Inflammatory macrophage (primary cell): ENCODE results near the gene CGREF1.

Experiments used
- DNase-seq, 2 donors: peaks; one replicate each; pipeline ENCODE4 v3.0.0-alpha.2; 2020 to 2022
- total RNA-seq, 18 experiments: gene quantifications; one replicate each; lab custom pipeline; 2026; ENCODE audit warnings: mixed read lengths in 6 of 18, inconsistent platforms in 2 of 18; lab: John Stamatoyannopoulos, UW

CGREF1 gene, protein sequence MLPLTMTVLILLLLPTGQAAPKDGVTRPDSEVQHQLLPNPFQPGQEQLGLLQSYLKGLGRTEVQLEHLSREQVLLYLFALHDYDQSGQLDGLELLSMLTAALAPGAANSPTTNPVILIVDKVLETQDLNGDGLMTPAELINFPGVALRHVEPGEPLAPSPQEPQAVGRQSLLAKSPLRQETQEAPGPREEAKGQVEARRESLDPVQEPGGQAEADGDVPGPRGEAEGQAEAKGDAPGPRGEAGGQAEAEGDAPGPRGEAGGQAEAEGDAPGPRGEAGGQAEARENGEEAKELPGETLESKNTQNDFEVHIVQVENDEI
- 0 to 0.33 (median 0.13) reads per million in 18 experiments for total RNA-seq

DNA sequence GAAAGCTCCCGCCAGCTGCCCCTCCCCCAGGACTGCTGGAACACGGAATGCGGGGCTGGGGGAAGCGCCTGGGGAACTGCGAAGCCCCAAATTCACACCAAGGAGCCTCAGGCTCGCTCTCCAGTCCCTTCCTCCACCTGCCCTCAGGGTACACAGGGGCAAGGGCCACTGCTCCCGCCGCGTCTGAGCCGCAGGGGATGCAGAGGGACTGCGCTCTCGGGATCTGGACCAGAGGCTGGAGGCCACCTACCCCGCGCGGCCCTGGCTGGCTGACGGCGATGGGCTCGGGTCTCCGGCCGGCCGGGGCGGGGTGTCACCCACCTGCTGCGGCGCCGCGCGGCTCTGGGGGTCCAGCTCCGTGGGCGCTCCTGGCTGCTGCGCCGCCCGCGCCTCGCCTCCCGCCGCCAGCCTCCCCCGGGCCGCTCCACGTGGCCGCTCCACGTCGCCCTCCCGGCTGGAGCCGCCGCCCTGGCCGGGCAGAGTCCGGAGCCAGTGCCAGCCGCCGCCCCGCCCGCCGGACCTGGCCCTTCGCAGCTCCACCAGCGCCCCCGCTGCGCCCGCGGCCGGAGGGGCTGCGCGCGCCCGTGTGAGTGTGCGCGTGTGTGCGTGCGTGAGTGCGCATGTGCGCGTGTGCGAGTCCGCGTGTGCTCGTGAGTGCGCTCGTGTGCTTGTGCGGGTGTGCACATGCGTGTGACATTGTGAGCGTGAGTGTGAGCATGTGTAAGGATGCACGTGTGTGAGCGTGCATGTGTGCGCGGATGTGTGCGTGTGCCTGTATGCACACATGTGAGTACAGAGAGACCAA is at the start of gene CGREF1:
Gene CGREF1 (minus strand): TSS at position 604 of the 805 bp plus-strand sequence. CDS start 14,762 bp downstream, outside the sequence.
- DNase-seq: no peak

- DNase-seq: no peak
These were observed 46.2 kb upstream of the CGREF1 start for GRCh38 chr2:27164960-27165763.

- no peak for DNase-seq
These were observed 43.5 kb upstream of the CGREF1 start for GRCh38 chr2:27162151-27163121.

DNA sequence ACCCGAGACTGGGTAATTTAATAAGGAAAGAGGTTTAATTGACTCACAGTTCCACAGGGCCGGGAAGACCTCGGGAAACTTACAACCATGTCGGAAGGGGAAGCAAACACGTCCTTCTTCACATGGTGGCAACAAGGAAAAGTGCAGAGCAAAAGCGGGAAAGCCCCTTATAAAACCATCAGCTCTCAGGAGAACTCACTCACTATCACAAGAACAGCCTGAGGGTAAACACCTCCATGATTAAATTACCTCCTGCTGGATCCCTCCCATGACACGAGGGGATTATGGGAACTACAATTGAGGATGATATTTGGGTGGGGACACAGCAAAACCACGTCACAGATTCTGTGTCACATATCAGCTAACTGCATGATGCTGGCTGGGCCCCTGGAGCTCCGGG is 41.3 kb upstream of the CGREF1 start:
- no peak for DNase-seq

DNA sequence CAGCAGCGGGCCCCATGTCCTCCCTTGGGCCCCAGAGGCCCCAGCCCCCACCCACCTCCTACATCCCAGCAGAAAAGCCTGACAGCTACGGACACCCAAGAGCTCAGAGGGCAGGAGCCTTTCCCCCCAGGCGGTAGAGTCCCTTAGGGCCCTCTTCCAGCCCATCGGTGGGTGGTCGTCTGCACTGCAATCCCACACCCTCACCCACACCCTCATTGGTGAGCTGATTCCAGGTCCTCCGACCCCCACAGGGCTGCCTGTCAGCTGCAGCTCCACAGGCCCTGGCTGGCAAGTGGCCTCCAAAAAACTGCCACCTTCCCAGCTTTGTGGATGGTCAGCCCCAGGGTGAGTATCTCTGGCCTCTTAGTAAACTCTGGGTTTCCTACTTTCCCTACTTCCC is 40.3 kb upstream of the CGREF1 start:
- no peak for DNase-seq

- DNase-seq: no peak
These were observed 39.5 kb upstream of the CGREF1 start for GRCh38 chr2:27158468-27158867.

DNA sequence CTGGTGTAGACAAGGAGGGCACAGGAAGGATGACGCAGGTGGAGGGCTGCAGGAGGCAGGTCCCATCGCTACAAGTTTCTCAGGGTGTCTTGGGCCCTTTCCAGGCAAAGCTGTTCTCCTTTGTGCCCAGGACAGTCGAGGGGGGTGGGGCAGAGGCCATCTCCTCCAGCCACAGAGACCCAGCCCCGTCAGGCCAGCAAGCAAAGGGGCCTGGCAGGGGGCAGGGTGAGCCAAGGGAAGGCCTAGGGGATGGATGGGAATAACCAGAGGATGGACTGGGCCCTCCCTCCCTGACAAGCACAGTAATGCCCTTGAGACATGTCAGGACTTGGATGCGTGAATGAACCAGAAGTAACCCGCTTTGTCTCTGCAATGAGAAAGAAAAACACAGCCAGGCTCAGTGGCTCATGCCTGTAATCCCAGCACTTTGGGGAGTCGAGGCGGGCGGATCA is 36.2 kb upstream of the CGREF1 start:
- DNase-seq: no peak

- DNase-seq: no peak
These were observed 35.6 kb upstream of the CGREF1 start for GRCh38 chr2:27154488-27154887.

DNA sequence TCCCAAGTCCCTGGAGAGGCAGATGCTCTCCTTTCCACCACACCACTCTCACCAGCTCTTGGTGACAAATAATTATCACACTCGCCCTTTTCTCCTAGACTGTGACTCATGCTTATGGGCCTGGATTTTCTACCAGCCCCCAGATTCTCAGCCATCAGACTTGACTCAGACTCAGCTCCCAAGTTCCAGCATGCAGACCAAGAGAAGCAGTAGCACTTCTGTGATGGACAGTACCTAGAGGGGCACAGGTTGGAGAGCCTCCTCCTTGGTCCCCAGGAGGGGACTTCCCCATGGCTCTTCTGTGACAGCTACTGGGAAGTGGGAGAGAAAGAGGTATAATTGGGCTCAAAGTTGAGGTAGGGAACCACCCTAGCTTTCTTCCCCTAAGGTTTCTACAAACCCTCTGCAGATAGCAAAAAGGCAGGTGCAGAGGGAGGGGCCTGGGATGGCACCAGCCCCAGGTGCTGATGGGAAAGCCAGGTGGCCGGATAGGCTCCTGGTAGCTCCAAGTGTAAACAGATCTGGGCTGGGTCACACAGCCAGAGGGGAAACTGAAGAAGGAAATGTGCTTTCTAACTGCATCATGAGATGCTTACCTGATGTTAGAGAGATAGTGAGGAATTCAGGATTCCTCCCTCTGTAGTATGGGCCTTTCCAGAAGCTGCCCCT is 34.0 kb upstream of the CGREF1 start:
- peak in 1 of 2 donors; percentile 4 for DNase-seq

DNA sequence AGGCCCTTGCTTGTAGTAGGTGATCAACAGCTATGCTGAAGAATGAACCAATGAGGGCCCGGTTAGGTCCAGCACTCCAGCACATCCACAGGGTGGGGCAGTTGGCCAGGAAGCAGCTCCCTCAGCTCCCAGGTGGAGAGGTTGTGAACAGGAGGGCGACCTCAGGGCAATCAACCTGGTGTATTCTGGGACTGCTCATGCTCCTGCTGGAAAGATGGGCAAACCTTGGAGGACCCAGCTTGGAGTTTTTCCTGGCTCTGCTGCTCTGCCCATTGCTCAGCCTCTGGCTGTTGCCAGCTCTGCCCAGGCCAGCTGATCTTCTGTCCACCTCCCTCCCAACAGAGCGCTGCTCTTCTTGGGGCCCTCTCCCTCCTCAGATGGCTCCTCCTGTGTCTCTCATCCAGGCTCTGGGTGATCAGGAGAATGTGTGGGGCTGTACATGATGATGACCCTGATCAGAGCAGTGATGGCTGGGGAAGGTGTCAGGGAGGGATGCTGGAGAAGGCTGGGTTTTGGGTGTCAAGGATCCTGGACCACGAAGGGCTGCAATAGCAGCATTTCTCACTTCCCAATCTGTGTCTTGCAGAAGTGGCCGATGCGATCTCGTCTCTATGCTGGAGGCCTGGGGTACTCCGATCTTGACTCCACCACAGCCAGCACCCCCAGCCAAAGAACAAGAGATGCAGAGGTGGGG is 33.3 kb upstream of the CGREF1 start:
- DNase-seq: no peak

- DNase-seq: no peak
These were observed 31.8 kb upstream of the CGREF1 start for GRCh38 chr2:27150639-27151230.

GRCh38 chr2:27149570-27150405 is 30.9 kb upstream of the CGREF1 start:
- DNase-seq: no peak

GRCh38 chr2:27148801-27149439 is 30.0 kb upstream of the CGREF1 start, which contains the start of gene TCF23:
TSS of gene TCF23 (plus strand) at chr2:27149004. CDS start at chr2:27149134, 130 bp downstream.
- DNase-seq: no peak

- no peak for DNase-seq
These were observed 29.0 kb upstream of the CGREF1 start for GRCh38 chr2:27147935-27148334.

GRCh38 chr2:27145682-27146081 is 26.8 kb upstream of the CGREF1 start:
- no peak for DNase-seq

GRCh38 chr2:27143285-27143684 is 24.4 kb upstream of the CGREF1 start:
- DNase-seq: no peak

- no peak for DNase-seq
These were observed 20.4 kb upstream of the CGREF1 start, which contains the start of gene PRR30 for GRCh38 chr2:27139310-27139709. TSS of gene PRR30 (minus strand) at chr2:27139410. CDS start at chr2:27138329, 1,081 bp downstream.

DNA sequence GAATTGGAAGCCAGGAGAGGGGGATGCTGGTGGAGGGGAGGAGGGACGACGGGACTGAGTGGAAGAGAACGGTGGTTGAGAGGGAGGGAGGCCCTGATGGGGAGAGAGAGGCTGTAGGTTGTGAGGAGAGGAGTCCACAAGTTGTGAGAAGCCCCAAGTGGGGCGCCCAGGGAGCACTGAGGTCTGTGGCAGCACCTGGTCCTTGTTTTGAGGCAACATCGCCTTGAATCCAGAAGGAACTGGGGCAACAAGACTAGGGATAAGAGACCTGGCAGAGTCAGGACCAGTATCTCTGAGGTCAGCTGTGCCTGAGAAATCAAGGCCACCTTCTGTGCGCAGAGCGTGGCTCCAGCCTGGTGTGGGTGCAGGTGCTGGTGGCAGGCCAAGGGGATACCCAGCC is 19.2 kb upstream of the CGREF1 start:
- no peak for DNase-seq
